WTC11 (cell line): ENCODE measurements around the gene LRRIQ4. TPM values are rescaled to one million over a fixed set of nuclear protein-coding genes. Genes with fewer than 3 reads are reported as not detected.

Experiments
- ATAC-seq: fragments of 200-7000 bp; cut with Tn5 transposase; 2 replicates; pipeline ENCODE4 v1.10.0; 2021; ENCODE audit warnings: mild to moderate bottlenecking, moderate library complexity
- CTCF ChIA-PET: fragments of 300-600 bp; sonication (Branson Sonifier 250); formaldehyde crosslinking; loops from one replicate; lab custom pipeline; 2021; ENCODE audit warnings: antibody characterized with exemption; lab: Charles Lee
- POLR2A ChIA-PET: fragments of 350-600 bp; sonication (Branson Sonifier 250); formaldehyde crosslinking; loops from one replicate; lab custom pipeline; 2021; ENCODE audit warnings: antibody characterized with exemption; lab: Charles Lee
- DNase-seq: peaks from one replicate; pipeline ENCODE4 v3.0.0; 2021; ENCODE audit warnings: low spot score
- H3K27ac Mint-ChIP-seq: 2 replicates; pipeline ENCODE4 v1.8.0; 2021; ENCODE audit warnings: mixed read lengths
- H3K27me3 Mint-ChIP-seq: 2 replicates; pipeline ENCODE4 v1.8.0; 2021; ENCODE audit warnings: low read depth, mild to moderate bottlenecking, moderate library complexity, mixed read lengths
- H3K36me3 Mint-ChIP-seq: 2 replicates; pipeline ENCODE4 v1.8.0; 2021; ENCODE audit warnings: mixed read lengths
- H3K4me1 Mint-ChIP-seq: 2 replicates; pipeline ENCODE4 v1.8.0; 2022; ENCODE audit warnings: mixed read lengths
- H3K4me3 Mint-ChIP-seq: 2 replicates; pipeline ENCODE4 v1.8.0; 2021; ENCODE audit warnings: mild to moderate bottlenecking, moderate library complexity, mixed read lengths
- H3K9me3 Mint-ChIP-seq: 2 replicates; pipeline ENCODE4 v1.8.0; 2021; ENCODE audit warnings: mixed read lengths
- ARID4B ChIP-seq: sonication (generic); formaldehyde crosslinking; IDR thresholded peaks from 2 replicates; pipeline ENCODE4 v1.8.0; 2023; ENCODE audit warnings: missing genetic modification reagents, mild to moderate bottlenecking, borderline replicate concordance
- ATF1 ChIP-seq: sonication (generic); formaldehyde crosslinking; IDR thresholded peaks from 2 replicates; pipeline ENCODE4 v1.8.1; 2023; ENCODE audit warnings: mild to moderate bottlenecking, moderate library complexity, missing genetic modification reagents
- ATF3 ChIP-seq: sonication (generic); formaldehyde crosslinking; conservative IDR thresholded peaks from 2 replicates; pipeline ENCODE4 v1.8.1; 2022; ENCODE audit warnings: mild to moderate bottlenecking, missing genetic modification reagents
- ESRRA ChIP-seq: sonication (generic); formaldehyde crosslinking; IDR thresholded peaks from 2 replicates; pipeline ENCODE4 v1.8.1; 2022; ENCODE audit warnings: mild to moderate bottlenecking, missing genetic modification reagents, borderline replicate concordance
- FOXJ3 ChIP-seq: sonication (generic); formaldehyde crosslinking; IDR thresholded peaks from 2 replicates; pipeline ENCODE4 v1.9.0; 2021; ENCODE audit warnings: missing genetic modification reagents, mild to moderate bottlenecking, borderline replicate concordance
- MAX ChIP-seq: sonication (generic); formaldehyde crosslinking; IDR thresholded peaks from 2 replicates; pipeline ENCODE4 v1.8.0; 2022; ENCODE audit warnings: mild to moderate bottlenecking, missing genetic modification reagents
- MYBL2 ChIP-seq: sonication (generic); formaldehyde crosslinking; IDR thresholded peaks from 2 replicates; pipeline ENCODE4 v1.8.1; 2023; ENCODE audit warnings: mild to moderate bottlenecking, moderate library complexity, missing genetic modification reagents
- PRDM15 ChIP-seq: sonication (generic); formaldehyde crosslinking; IDR thresholded peaks from 2 replicates; pipeline ENCODE4 v1.8.0; 2022; ENCODE audit warnings: missing genetic modification reagents
- SMAD3 ChIP-seq: sonication (generic); formaldehyde crosslinking; IDR thresholded peaks from 2 replicates; pipeline ENCODE4 v1.8.0; 2022; ENCODE audit warnings: missing genetic modification reagents, mild to moderate bottlenecking, borderline replicate concordance
- TEAD1 ChIP-seq: sonication (generic); formaldehyde crosslinking; IDR thresholded peaks from 2 replicates; pipeline ENCODE4 v1.8.0; 2022; ENCODE audit warnings: mild to moderate bottlenecking, missing genetic modification reagents
- USF2 ChIP-seq: sonication (generic); formaldehyde crosslinking; IDR thresholded peaks from 2 replicates; pipeline ENCODE4 v1.8.1; 2023; ENCODE audit warnings: mild to moderate bottlenecking, missing genetic modification reagents, moderate library complexity
- ZNF219 ChIP-seq: sonication (generic); formaldehyde crosslinking; IDR thresholded peaks from 2 replicates; pipeline ENCODE4 v1.8.0; 2023; ENCODE audit warnings: missing genetic modification reagents, mild to moderate bottlenecking, borderline replicate concordance
- ZNF396 ChIP-seq: fragments of 250-450 bp; sonication (Bioruptor Pico); IDR thresholded peaks from 2 replicates; pipeline ENCODE4 v1.8.0; 2021; ENCODE audit warnings: mild to moderate bottlenecking, moderate library complexity, borderline replicate concordance
- ZNF512 ChIP-seq: sonication (generic); formaldehyde crosslinking; IDR thresholded peaks from 2 replicates; pipeline ENCODE4 v1.8.1; 2022; ENCODE audit warnings: missing genetic modification reagents, borderline replicate concordance
- total RNA-seq: library from RNA; stranded (reverse); gene quantifications from 3 replicates; pipeline ENCODE4 v1.2.3, GENCODE V29; 2021
- TF ChIP-seq, protein P1 (sequence below): sonication (generic); formaldehyde crosslinking; IDR thresholded peaks from 2 replicates; pipeline ENCODE4 v1.8.1; 2023; ENCODE audit warnings: mild to moderate bottlenecking, missing genetic modification reagents, borderline replicate concordance
- TF ChIP-seq, protein P2 (sequence below): fragments of 250-450 bp; sonication (Bioruptor Pico); IDR thresholded peaks from 2 replicates; pipeline ENCODE4 v1.9.0; 2021; ENCODE audit warnings: moderate library complexity, mild to moderate bottlenecking, inconsistent platforms, borderline replicate concordance

The LRRIQ4 gene
- total RNA-seq, 1 experiment from 2014 or later, result 0.09 TPM

DNA sequence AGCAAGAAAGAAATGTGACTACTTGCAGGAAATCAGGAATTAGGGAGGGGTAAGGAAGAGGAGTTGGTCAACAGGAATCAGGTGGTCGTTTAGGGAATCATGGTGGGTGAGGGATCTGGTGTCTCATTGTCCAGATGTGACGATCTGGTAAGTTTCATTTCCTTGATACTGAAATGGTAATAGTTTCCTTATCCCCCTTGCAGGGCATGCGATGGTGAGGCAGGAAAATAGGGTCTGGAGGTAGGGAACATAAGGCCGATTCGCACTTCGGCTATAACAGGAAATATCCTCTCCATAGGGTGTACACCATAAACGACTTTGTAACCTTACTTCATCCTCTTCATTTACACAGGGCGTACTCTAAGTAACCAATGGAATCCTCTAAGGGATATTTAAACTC is 608 bp downstream of the LRRIQ4 start (continued):
- TF ChIP-seq FOXJ3 (CRISPR knock-in tag), result no peak
- TF ChIP-seq, protein P1, sequence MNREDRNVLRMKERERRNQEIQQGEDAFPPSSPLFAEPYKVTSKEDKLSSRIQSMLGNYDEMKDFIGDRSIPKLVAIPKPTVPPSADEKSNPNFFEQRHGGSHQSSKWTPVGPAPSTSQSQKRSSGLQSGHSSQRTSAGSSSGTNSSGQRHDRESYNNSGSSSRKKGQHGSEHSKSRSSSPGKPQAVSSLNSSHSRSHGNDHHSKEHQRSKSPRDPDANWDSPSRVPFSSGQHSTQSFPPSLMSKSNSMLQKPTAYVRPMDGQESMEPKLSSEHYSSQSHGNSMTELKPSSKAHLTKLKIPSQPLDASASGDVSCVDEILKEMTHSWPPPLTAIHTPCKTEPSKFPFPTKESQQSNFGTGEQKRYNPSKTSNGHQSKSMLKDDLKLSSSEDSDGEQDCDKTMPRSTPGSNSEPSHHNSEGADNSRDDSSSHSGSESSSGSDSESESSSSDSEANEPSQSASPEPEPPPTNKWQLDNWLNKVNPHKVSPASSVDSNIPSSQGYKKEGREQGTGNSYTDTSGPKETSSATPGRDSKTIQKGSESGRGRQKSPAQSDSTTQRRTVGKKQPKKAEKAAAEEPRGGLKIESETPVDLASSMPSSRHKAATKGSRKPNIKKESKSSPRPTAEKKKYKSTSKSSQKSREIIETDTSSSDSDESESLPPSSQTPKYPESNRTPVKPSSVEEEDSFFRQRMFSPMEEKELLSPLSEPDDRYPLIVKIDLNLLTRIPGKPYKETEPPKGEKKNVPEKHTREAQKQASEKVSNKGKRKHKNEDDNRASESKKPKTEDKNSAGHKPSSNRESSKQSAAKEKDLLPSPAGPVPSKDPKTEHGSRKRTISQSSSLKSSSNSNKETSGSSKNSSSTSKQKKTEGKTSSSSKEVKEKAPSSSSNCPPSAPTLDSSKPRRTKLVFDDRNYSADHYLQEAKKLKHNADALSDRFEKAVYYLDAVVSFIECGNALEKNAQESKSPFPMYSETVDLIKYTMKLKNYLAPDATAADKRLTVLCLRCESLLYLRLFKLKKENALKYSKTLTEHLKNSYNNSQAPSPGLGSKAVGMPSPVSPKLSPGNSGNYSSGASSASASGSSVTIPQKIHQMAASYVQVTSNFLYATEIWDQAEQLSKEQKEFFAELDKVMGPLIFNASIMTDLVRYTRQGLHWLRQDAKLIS (CRISPR knock-in tag), result no peak
- TF ChIP-seq, protein P2, sequence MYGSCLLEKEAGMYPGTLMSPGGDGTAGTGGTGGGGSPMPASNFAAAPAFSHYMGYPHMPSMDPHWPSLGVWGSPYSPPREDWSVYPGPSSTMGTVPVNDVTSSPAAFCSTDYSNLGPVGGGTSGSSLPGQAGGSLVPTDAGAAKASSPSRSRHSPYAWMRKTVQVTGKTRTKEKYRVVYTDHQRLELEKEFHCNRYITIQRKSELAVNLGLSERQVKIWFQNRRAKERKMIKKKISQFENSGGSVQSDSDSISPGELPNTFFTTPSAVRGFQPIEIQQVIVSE (CRISPR knock-in tag), result no peak
- no peak for TF ChIP-seq SMAD3 (CRISPR knock-in tag)
- no peak for TF ChIP-seq ZNF512 (CRISPR knock-in tag)
- TF ChIP-seq MYBL2, result no peak
- no peak for TF ChIP-seq ATF3 (CRISPR knock-in tag)

GRCh38 chr3:169813757-169814517 is 1.3 kb downstream of the LRRIQ4 start:
- ChIA-PET POLR2A (no interaction called here), CTCF (interaction anchor here (0.5 to 1.4 kb wide), 9 partner anchors 10 to 1529 kb away, joined by 3 to 7 read pairs (median 3); no protein-coding TSS in a partner anchor)
- H3K4me3 Mint-ChIP-seq, result peak overlapping the region; percentile 75
- peaks cover 48% of the 10 kb centered on the region for H3K27me3 Mint-ChIP-seq
- H3K9me3 Mint-ChIP-seq, result peaks cover 16% of the 10 kb centered on the region
- peaks cover 34% of the 10 kb centered on the region for H3K4me1 Mint-ChIP-seq
- peaks cover 11% of the 10 kb centered on the region for H3K36me3 Mint-ChIP-seq
- DNase-seq, result peak; percentile 71
- H3K27ac Mint-ChIP-seq, result 0 out of 2 replicates have a peak overlapping the region, but pooled peaks have one; percentile 6
- peak; percentile 55 for ATAC-seq
- no peak for TF ChIP-seq ESRRA (CRISPR knock-in tag)
- TF ChIP-seq USF2, result peak; percentile 87
- TF ChIP-seq, protein P2 (CRISPR knock-in tag), result no peak
- peak; percentile 60; the same call in 1 of the 2 replicates for TF ChIP-seq TEAD1 (CRISPR knock-in tag)
- TF ChIP-seq ZNF396 (CRISPR knock-in tag), result no peak
- TF ChIP-seq MAX (CRISPR knock-in tag), result peak; percentile 93
- TF ChIP-seq PRDM15, result no peak
- no peak for TF ChIP-seq ZNF219
- 0 out of 2 replicates have a peak, but pooled peaks have one; percentile 28 for TF ChIP-seq ARID4B
- no peak for TF ChIP-seq ATF1 (CRISPR knock-in tag)
